ENCODE measurements around the gene SYNPO2.
"Not testable (repeated sequence)": the region's sequence is repeated elsewhere in the genome, so short reads cannot be mapped to it uniquely, and the experiment has no call there.

SYNPO2 gene

GRCh38 chr4:119008761-119009160 lies 120.1 kb downstream of the SYNPO2 start:
- DNase-seq, result no peak

DNA sequence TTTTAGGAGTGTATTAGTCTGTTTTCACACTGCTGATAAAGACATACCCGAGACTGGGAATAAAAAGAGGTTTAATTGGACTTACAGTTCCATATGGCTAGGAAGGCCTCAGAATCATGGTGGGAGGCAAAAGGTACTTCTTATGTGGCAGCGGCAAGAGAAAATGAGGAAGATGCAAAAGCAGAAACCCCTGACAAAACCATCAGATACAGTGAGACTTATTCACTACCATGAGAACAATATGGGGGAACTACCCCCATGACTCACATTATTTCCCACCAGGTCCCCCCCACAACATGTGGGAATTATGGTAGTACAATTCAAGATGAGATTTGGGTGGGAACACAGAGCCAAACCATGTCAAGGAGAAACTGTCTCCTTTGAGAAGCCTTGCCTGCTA lies 121.6 kb downstream of the SYNPO2 start:
- not testable (repeated sequence) for DNase-seq

- no peak for DNase-seq
These were observed 122.4 kb downstream of the SYNPO2 start for GRCh38 chr4:119010909-119011606.

DNA sequence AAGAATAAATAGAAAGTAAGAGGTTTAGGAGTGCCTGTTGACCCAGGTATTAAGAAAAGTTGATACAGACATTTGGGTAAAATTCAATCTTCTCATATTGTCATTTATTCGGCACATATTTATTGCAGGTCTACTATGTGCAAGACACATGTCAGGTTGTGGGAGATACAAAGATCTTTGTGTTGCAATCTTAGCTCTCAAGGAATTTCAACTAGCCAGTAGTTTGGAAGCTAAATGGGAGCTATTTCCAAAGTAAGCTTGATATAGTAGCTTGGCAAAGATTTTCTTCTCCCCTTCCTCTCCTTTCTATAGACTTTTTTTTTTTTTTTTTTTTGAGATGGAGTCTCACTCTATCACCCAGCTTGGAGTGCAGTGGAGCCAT lies 122.9 kb downstream of the SYNPO2 start:
- no peak for DNase-seq

- no peak for DNase-seq
These were observed 126.0 kb downstream of the SYNPO2 start for GRCh38 chr4:119014658-119015057.

DNA sequence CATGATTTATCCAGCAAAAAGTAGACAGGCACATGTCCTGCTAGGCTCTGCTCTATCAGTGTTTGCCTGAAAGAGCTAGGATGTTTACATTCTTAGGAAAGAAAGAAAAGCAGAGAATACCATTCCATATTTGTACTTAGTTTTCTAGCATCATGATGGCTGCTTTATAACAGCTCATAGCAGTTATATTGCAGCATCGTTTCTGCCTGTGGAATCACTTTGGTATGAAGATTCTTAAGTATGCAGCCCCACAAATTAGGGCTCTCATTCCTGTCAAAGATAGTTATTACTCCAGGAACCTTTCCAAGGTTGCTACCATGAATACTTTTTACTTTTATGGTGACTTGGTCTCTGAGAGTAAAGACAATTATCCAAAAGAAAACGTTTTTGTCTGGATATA lies 128.0 kb downstream of the SYNPO2 start:
- no peak for DNase-seq

GRCh38 chr4:119017636-119018035 lies 129.0 kb downstream of the SYNPO2 start:
- no peak for DNase-seq

GRCh38 chr4:119020158-119020557 lies 131.5 kb downstream of the SYNPO2 start:
- no peak for DNase-seq

- DNase-seq, result not testable (repeated sequence)
These were observed 133.9 kb downstream of the SYNPO2 start for GRCh38 chr4:119022520-119022919.

DNA sequence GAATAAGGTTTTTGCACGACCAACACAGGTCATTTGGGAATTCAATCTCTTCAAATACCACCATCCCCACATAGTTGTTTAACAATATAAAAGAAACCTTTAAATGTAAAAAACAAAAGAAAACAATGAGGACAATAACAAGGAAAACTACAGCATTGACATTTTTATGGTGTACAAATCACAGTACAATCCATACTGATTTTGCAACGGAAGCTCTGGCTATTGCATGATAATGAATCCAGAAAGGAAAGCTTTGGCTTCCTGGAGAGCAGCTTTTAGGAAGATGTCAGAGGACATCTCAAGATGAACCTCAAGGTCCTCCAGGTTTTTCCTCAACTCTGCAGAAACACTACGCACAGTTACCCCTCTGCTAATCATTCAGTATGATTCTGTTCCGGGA lies 135.4 kb downstream of the SYNPO2 start:
- DNase-seq, result no peak

GRCh38 chr4:119025420-119025819 lies 136.8 kb downstream of the SYNPO2 start:
- DNase-seq, result no peak

- no peak for DNase-seq
These were observed 137.4 kb downstream of the SYNPO2 start for GRCh38 chr4:119025916-119026661.

DNA sequence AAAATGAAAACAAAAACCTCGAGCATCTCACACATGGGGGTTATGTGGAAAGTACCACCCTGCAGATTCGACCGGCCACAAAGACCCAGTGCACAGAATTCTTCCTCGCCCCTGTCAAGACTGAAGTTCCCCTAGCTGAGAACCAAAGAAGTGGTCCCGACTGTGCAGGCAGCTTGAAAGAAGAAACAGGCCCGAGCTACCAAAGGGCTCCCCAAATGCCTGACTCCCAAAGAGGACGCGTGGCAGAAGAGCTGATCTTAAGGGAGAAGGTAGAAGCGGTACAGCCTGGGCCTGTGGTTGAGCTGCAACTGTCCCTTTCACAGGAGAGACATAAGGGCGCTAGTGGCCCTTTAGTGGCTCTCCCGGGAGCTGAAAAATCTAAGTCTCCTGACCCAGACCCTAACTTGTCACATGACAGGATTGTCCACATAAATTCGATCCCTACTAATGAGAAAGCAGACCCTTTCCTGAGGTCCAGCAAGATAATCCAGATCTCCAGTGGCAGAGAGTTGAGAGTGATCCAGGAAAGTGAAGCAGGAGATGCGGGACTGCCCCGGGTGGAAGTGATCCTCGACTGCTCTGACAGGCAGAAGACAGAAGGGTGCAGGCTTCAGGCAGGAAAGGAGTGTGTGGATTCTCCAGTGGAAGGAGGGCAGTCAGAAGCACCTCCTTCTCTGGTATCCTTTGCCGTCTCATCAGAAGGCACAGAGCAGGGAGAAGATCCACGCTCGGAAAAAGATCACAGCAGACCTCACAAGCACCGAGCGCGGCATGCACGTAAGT lies 138.2 kb downstream of the SYNPO2 start:
- no peak for DNase-seq

GRCh38 chr4:119027811-119028210 lies 139.2 kb downstream of the SYNPO2 start:
- DNase-seq, result no peak

- no peak for DNase-seq
These were observed 139.6 kb downstream of the SYNPO2 start for GRCh38 chr4:119028296-119028695.

- no peak for DNase-seq
These were observed 141.3 kb downstream of the SYNPO2 start for GRCh38 chr4:119029847-119030535.

DNA sequence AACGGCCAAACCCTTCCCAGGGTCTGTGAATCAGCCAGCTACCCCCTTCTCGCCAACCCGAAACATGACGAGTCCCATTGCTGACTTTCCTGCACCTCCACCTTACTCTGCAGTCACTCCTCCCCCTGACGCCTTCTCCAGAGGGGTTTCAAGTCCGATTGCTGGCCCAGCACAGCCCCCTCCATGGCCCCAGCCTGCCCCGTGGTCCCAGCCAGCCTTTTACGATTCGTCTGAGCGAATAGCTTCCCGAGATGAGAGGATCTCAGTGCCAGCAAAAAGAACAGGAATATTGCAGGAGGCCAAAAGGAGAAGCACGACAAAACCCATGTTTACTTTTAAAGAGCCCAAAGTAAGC lies 141.9 kb downstream of the SYNPO2 start:
- DNase-seq, result no peak

DNA sequence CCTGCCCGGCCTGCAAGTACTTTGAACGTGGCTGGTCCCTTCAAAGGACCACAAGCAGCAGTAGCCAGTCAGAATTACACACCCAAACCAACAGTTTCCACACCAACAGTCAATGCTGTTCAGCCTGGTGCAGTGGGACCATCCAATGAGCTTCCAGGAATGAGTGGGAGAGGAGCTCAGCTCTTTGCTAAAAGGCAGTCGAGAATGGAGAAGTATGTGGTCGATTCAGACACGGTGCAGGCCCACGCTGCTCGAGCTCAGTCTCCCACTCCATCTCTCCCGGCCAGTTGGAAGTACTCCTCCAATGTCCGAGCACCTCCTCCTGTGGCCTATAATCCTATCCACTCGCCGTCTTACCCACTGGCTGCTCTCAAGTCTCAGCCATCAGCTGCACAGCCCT lies 142.6 kb downstream of the SYNPO2 start:
- DNase-seq, result no peak

GRCh38 chr4:119032921-119033685 lies 144.4 kb downstream of the SYNPO2 start:
- no peak for DNase-seq

GRCh38 chr4:119034276-119035008 lies 145.8 kb downstream of the SYNPO2 start:
- DNase-seq, result no peak

DNA sequence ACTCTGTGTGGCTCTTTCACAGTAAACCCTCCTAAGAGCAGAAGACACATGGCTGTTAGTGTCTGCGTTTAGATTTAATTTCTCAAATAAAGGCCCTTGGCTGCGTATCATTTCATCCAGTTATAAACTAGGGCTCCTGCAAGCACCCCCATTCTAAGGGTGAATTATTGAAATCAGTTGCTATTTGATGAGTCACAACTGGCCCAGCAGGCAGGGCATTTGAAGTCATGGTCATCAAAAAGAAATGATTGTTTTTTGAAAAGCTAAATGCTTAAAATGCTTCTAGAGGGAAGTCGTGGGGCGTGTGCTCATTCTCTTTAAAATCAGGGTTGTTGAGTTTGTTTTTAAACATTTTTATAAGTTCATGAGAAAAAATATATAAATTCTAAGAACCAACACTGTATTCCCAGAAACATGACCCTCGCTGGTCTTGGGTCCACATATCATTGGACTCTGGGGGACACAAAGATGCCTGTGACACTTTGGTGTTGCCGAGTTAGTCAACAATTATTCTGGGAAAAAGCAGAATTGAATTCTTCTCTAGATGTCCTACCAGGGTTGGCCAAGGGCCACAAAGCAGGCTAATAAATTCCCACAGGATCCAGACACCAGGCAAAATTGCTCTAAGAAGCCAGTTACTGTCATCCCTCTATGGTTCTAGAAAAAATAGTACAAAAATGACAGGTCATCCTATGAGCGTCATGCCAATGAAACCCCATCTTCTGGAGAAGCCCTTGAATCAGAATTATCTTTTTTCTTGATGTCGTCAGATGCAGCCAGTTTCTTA lies 147.5 kb downstream of the SYNPO2 start:
- DNase-seq, result no peak
